HG02938 (cell line): ENCODE measurements around the gene CALHM6.

Experiments
- ATAC-seq: cut with Tn5 transposase; IDR thresholded peaks from one replicate; pipeline ENCODE4 v1.9.1; 2021; ENCODE audit warnings: mild to moderate bottlenecking, moderate library complexity; ENCODE audit not compliant: unreplicated experiment

CALHM6 gene

GRCh38 chr6:116445102-116445501 is 16.1 kb upstream of the CALHM6 start:
- ATAC-seq = no peak

- ATAC-seq = no peak
Measured at GRCh38 chr6:116446399-116446798, 14.8 kb upstream of the CALHM6 start.

- ATAC-seq = no peak
Measured at GRCh38 chr6:116447052-116447451, 14.1 kb upstream of the CALHM6 start.

- no peak for ATAC-seq
Measured at GRCh38 chr6:116447496-116448011, 13.6 kb upstream of the CALHM6 start.

GRCh38 chr6:116449565-116449964 is 11.6 kb upstream of the CALHM6 start:
- ATAC-seq = no peak

GRCh38 chr6:116450185-116450710 is 10.9 kb upstream of the CALHM6 start:
- no peak for ATAC-seq

GRCh38 chr6:116450769-116451740 is 10.1 kb upstream of the CALHM6 start:
- peak; percentile 93 for ATAC-seq

- ATAC-seq = no peak
Measured at GRCh38 chr6:116451916-116452315, 9.3 kb upstream of the CALHM6 start.

- no peak for ATAC-seq
Measured at GRCh38 chr6:116452531-116452930, 8.6 kb upstream of the CALHM6 start.

- ATAC-seq = no peak
Measured at GRCh38 chr6:116456106-116456505, 5.1 kb upstream of the CALHM6 start.

GRCh38 chr6:116456927-116457326 is 4.2 kb upstream of the CALHM6 start:
- no peak for ATAC-seq

- ATAC-seq = no peak
Measured at GRCh38 chr6:116458264-116458663, 2.9 kb upstream of the CALHM6 start.

- no peak for ATAC-seq
Measured at GRCh38 chr6:116459927-116460326, 1.2 kb upstream of the CALHM6 start.

- peak; percentile 63 for ATAC-seq
Measured at GRCh38 chr6:116461932-116462885, 1.0 kb downstream of the CALHM6 start.

GRCh38 chr6:116463301-116463700 is 2.1 kb downstream of the CALHM6 start:
- ATAC-seq = no peak

GRCh38 chr6:116465246-116465645 is 4.1 kb downstream of the CALHM6 start:
- ATAC-seq = no peak

- ATAC-seq = no peak
Measured at GRCh38 chr6:116467096-116467495, 5.9 kb downstream of the CALHM6 start.

- ATAC-seq = no peak
Measured at GRCh38 chr6:116467514-116467913, 6.3 kb downstream of the CALHM6 start.

- no peak for ATAC-seq
Measured at GRCh38 chr6:116468293-116468692, 7.1 kb downstream of the CALHM6 start.

- ATAC-seq = no peak
Measured at GRCh38 chr6:116471531-116471930, 10.4 kb downstream of the CALHM6 start.

- no peak for ATAC-seq
Measured at GRCh38 chr6:116472706-116473105, 11.5 kb downstream of the CALHM6 start.
